HCT116 (cell line): ENCODE data around the gene NFIX. TPM values are rescaled to one million over a fixed set of nuclear protein-coding genes. Genes with fewer than 3 reads are reported as not detected.
A peak's percentile ranks its signal among the peaks of the same experiment; 100 is the strongest.

Experiments
- ATAC-seq: fragments of 200-7000 bp; cut with Tn5 transposase; 2 replicates; pipeline ENCODE4 v1.9.1; 2020; ENCODE audit warnings: mild to moderate bottlenecking, moderate library complexity
- BruUV-seq: library from RNA; stranded (reverse); fragments of 400-500 nt; replicated peaks from 2 replicates; lab custom pipeline; 2021; lab: Mats Ljungman, UMichigan
- CTCF ChIA-PET: fragments of 300-600 bp; sonication (Branson Sonifier 250); formaldehyde crosslinking; loops from one replicate; lab custom pipeline; 2021; ENCODE audit warnings: antibody characterized with exemption; lab: Charles Lee
- POLR2A ChIA-PET: fragments of 300-600, 350-600 bp; sonication (Branson Sonifier 250); formaldehyde crosslinking; loops from one replicate; lab custom pipeline; 2021; ENCODE audit warnings: antibody characterized with exemption; lab: Charles Lee
- RAD21 ChIA-PET, 2 experiments: fragments of 300-600 bp; sonication (Branson Sonifier 250); formaldehyde crosslinking; loops; one replicate each; lab custom pipeline; 2023; ENCODE audit warnings: low total read pairs in 2 of 2; ENCODE audit not compliant: uncharacterized antibody in 2 of 2, unreplicated experiment in 2 of 2, low non-redundant PET in 1 of 2; lab: Charles Lee
- DNase-seq: peaks from one replicate; pipeline ENCODE4 v3.0.0-alpha.2; 2010; ENCODE audit warnings: low read depth, low spot score
- H2AFZ ChIP-seq: fragments of 200-600 bp; shearing (Covaris generic), sonication (generic); 2 replicates; pipeline ENCODE4 v1.6.1; 2017; ENCODE audit warnings: low read depth, mixed run types, mixed read lengths, antibody characterized with exemption, low read length; ENCODE audit not compliant: poor library complexity, severe bottlenecking
- H3K27ac ChIP-seq: 2 replicates; pipeline ENCODE4 v1.5.1; 2012; ENCODE audit warnings: low read depth, low read length
- H3K27me3 ChIP-seq: fragments of 200-600 bp; sonication (generic); 2 replicates; pipeline ENCODE4 v1.6.1; 2016; ENCODE audit warnings: mixed run types, low read length, mixed read lengths; ENCODE audit not compliant: insufficient read depth
- H3K36me3 ChIP-seq, 2 experiments: fragments of 200-500 bp in 1 of 2; fragments of 200-600 bp in 1 of 2; sonication (Bioruptor generic) in 1 of 2; sonication (generic) in 1 of 2; 2 replicates each; pipeline versions ENCODE4 v1.5.1 to v1.6.1; 2014 to 2016; ENCODE audit warnings: low read length in 2 of 2, inconsistent platforms in 1 of 2, mixed read lengths in 1 of 2, mixed run types in 1 of 2; ENCODE audit not compliant: insufficient read depth in 2 of 2, control insufficient read depth in 1 of 2
- H3K4me1 ChIP-seq, 2 experiments: fragments of 200-600 bp in 1 of 2; sonication (generic) in 1 of 2; 2 replicates each; pipeline versions ENCODE4 v1.5.1 to v1.6.1; 2012 to 2017; ENCODE audit warnings: low read length in 2 of 2, inconsistent platforms in 1 of 2, mild to moderate bottlenecking in 1 of 2, mixed read lengths in 1 of 2, mixed run types in 1 of 2, moderate library complexity in 1 of 2; ENCODE audit not compliant: insufficient read depth in 2 of 2, control insufficient read depth in 1 of 2
- H3K4me2 ChIP-seq: fragments of 200-600 bp; sonication (generic); 2 replicates; pipeline ENCODE4 v1.6.1; 2017; ENCODE audit warnings: mixed run types, low read length, mixed read lengths
- H3K4me3 ChIP-seq, 2 experiments: fragments of 200-600 bp in 1 of 2; sonication (generic) in 1 of 2; replicated peaks in 1 of 2; 2 replicates each; pipeline ENCODE4 v1.5.1; 2011 to 2016; ENCODE audit warnings: low read length in 2 of 2, control low read depth in 1 of 2, low read depth in 1 of 2, mild to moderate bottlenecking in 1 of 2, mixed read lengths in 1 of 2, mixed run types in 1 of 2
- H3K79me2 ChIP-seq: fragments of 200-600 bp; sonication (generic); 2 replicates; pipeline ENCODE4 v1.6.1; 2017; ENCODE audit warnings: mild to moderate bottlenecking, mixed run types, low read length, moderate library complexity, mixed read lengths; ENCODE audit not compliant: insufficient read depth
- H3K9ac ChIP-seq: fragments of 200-600 bp; sonication (generic); 2 replicates; pipeline ENCODE4 v1.6.1; 2016; ENCODE audit warnings: low read length, mixed read lengths
- H3K9me2 ChIP-seq: fragments of 200-600 bp; sonication (generic), shearing (Covaris generic); 2 replicates; pipeline ENCODE4 v1.6.1; 2017; ENCODE audit warnings: mixed run types, mild to moderate bottlenecking, moderate library complexity; ENCODE audit not compliant: insufficient read depth
- H3K9me3 ChIP-seq, 2 experiments: fragments of 200-500 bp in 1 of 2; fragments of 200-600 bp in 1 of 2; sonication (Bioruptor generic) in 1 of 2; sonication (generic) in 1 of 2; 2 replicates each; pipeline ENCODE4 v1.6.1; 2014 to 2017; ENCODE audit warnings: low read length in 2 of 2, mixed read lengths in 2 of 2, inconsistent platforms in 1 of 2, low read depth in 1 of 2, mild to moderate bottlenecking in 1 of 2, mixed run types in 1 of 2, moderate library complexity in 1 of 2; ENCODE audit not compliant: control insufficient read depth in 1 of 2, insufficient read depth in 1 of 2
- H4K20me1 ChIP-seq: fragments of 200-600 bp; sonication (generic), shearing (Covaris generic); 2 replicates; pipeline ENCODE4 v1.6.1; 2017; ENCODE audit warnings: mixed run types, mild to moderate bottlenecking, moderate library complexity; ENCODE audit not compliant: insufficient read depth
- EZH2phosphoT487 ChIP-seq: fragments of 200-600 bp; IDR thresholded peaks from 2 replicates; pipeline ENCODE4 v1.6.1; 2018; ENCODE audit warnings: antibody characterized with exemption, borderline replicate concordance
- MAX ChIP-seq: IDR thresholded peaks from 2 replicates; pipeline ENCODE4 v1.6.1; 2012
- SIN3A ChIP-seq: IDR thresholded peaks from 2 replicates; pipeline ENCODE4 v1.6.1; 2012; ENCODE audit warnings: low read depth
- YY1 ChIP-seq: IDR thresholded peaks from 2 replicates; pipeline ENCODE4 v1.6.1; 2011; ENCODE audit warnings: low read length, low read depth, moderate library complexity, mild to moderate bottlenecking; ENCODE audit not compliant: insufficient replicate concordance; ENCODE audit errors: extremely low read depth
- ZNF274 ChIP-seq: fragments of 200-500 bp; sonication (Bioruptor generic); IDR thresholded peaks from 2 replicates; pipeline ENCODE4 v1.6.1; 2014; ENCODE audit warnings: mild to moderate bottlenecking, low read depth, low read length, inconsistent platforms
- intact Hi-C: fragments of 100-400 bp; cut with micrococcal nuclease; formaldehyde crosslinking; loops from 2 replicates; pipeline ENCODE4 v1.10.0; 2022
- total RNA-seq: library from RNA; stranded (reverse); gene quantifications from one replicate; pipeline ENCODE4 v1.2.1, GENCODE V29; 2021; ENCODE audit not compliant: unreplicated experiment
- TF ChIP-seq, protein P1 (sequence below), 3 experiments: fragments of 200-600 bp in 1 of 3; sonication (generic) in 1 of 3; IDR thresholded peaks in 2 of 3; conservative IDR thresholded peaks in 1 of 3; 2 replicates each; pipeline ENCODE4 v1.5.1; 2012 to 2017; ENCODE audit warnings: low read depth in 2 of 3, low read length in 2 of 3, antibody characterized with exemption in 1 of 3, borderline replicate concordance in 1 of 3, control low read depth in 1 of 3, mild to moderate bottlenecking in 1 of 3, mixed read lengths in 1 of 3, mixed run types in 1 of 3, moderate library complexity in 1 of 3; ENCODE audit not compliant: insufficient read depth in 1 of 3

Gene NFIX
- total RNA-seq, 1 experiment from 2014 or later = 34.8 TPM

GRCh38 chr19:13060233-13060963 is 65.1 kb downstream of the NFIX start:
- H3K27ac ChIP-seq = peak overlapping the region; percentile 78
- POLR2A ChIA-PET = interaction anchor here (0.8 to 1.9 kb wide), 6 partner anchors 16 to 127 kb away, joined by 3 to 8 read pairs (median 4); partner anchors contain the start of gene FARSA
- intact Hi-C loops = no loop called here

More at GRCh38 chr19:13060233-13060963, 65.1 kb downstream of the NFIX start:
- Histone ChIP-seq H4K20me1 (no peaks in the 10 kb centered on the region), H3K9ac (peak overlapping the region; percentile 68), H3K79me2 (no peaks in the 10 kb centered on the region), H3K4me1 (peaks cover 50 to 64% of the 10 kb centered on the region in 2 experiments), H3K9me2 (no peaks in the 10 kb centered on the region), H2AFZ (peak overlapping the region; percentile 91), H3K36me3 (no peaks in the 10 kb centered on the region), H3K4me3 (peak overlapping the region; percentile 51 to 66), H3K27me3 (no peaks in the 10 kb centered on the region), H3K9me3 (no peaks in the 10 kb centered on the region), H3K4me2 (peak overlapping the region; percentile 100)
- no peak for TF ChIP-seq ZNF274
- TF ChIP-seq SIN3A = no peak
- TF ChIP-seq MAX = no peak
- no peak for TF ChIP-seq EZH2phosphoT487
- TF ChIP-seq, protein P1, sequence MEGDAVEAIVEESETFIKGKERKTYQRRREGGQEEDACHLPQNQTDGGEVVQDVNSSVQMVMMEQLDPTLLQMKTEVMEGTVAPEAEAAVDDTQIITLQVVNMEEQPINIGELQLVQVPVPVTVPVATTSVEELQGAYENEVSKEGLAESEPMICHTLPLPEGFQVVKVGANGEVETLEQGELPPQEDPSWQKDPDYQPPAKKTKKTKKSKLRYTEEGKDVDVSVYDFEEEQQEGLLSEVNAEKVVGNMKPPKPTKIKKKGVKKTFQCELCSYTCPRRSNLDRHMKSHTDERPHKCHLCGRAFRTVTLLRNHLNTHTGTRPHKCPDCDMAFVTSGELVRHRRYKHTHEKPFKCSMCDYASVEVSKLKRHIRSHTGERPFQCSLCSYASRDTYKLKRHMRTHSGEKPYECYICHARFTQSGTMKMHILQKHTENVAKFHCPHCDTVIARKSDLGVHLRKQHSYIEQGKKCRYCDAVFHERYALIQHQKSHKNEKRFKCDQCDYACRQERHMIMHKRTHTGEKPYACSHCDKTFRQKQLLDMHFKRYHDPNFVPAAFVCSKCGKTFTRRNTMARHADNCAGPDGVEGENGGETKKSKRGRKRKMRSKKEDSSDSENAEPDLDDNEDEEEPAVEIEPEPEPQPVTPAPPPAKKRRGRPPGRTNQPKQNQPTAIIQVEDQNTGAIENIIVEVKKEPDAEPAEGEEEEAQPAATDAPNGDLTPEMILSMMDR (IDR thresholded peaks at IDR 0.05 in 2 of 3, conservative IDR thresholded peaks at IDR 0.05 in 1 of 3; ENCODE audit: borderline replicate concordance in 1 of 3, insufficient read depth in 1 of 3, low read depth in 2 of 3, low read length in 2 of 3) = no peak
- TF ChIP-seq YY1 = no peak
- RAD21 ChIA-PET = interaction anchor here (0.6 to 4.5 kb wide), 17 partner anchors 10 to 211 kb away, joined by 3 to 30 read pairs (median 5); no protein-coding TSS in a partner anchor
- DNase-seq (no peak), ATAC-seq (peak; percentile 50)
- no TSS peak for BruUV-seq
- CTCF ChIA-PET = interaction anchor here (0.6 to 8.6 kb wide), 23 partner anchors 7 to 95 kb away, joined by 3 to 155 read pairs (median 6); no protein-coding TSS in a partner anchor
